Sciatic nerve (tissue), 2 donors: ENCODE data around the gene SAP130. TPM values are rescaled to one million over a fixed set of nuclear protein-coding genes. Genes with fewer than 3 reads are reported as not detected.

Experiments
- ATAC-seq: fragments of 200-7000 bp; cut with Tn5 transposase; one replicate; pipeline ENCODE4 v1.9.1; 2020; ENCODE audit warnings: mild to moderate bottlenecking, moderate library complexity
- DNase-seq: peaks from one replicate; pipeline ENCODE4 v3.0.0-alpha.2; 2020; ENCODE audit warnings: low spot score
- intact Hi-C: fragments of 100-400 bp; cut with DNase I; formaldehyde crosslinking; loops from one replicate; pipeline ENCODE4 v1.14.2; 2022
- total RNA-seq: library from RNA; stranded (reverse); fragmentation: NEBNext Ultra II Directional; extraction: Animal tissue kit (Norgen Biotek cat#: 25700); gene quantifications from one replicate; pipeline ENCODE4 v1.2.1, GENCODE V29; 2021
- donor health status: DM: no; HTN: no; CAD: no.
- donor health status: DM: no; HTN: no; CAD: no.

SAP130 gene
- total RNA-seq, 1 donor from 2014 or later = 25.9 TPM

DNA sequence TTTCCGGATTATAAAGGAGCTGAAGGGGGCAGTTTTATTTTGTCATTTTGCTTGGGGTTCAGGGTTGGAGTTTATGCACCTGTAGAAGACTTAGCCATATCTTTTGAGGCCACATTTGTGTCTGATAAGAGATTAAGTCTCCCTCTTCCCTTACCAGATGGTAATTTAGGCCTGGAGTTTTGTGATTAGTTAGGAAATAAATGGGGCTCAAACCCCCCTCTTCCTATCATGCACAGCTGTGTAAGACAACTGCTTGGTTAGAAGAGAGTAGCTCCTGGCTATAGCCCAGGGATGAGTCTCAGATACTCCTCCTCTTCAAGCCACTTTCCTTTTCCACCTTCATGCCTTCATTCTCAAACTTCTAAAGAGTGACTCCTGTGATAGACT is 802 bp upstream of the SAP130 start:
- ATAC-seq (no peak), DNase-seq (no peak)
- intact Hi-C loops = loop anchor here (10.0 kb wide), 1 partner anchor 134 kb away; no protein-coding TSS in a partner anchor

- intact Hi-C loops = loop anchor here (10.0 kb wide), 1 partner anchor 133 kb away; no protein-coding TSS in a partner anchor
- ATAC-seq (peak; percentile 98), DNase-seq (peak; percentile 100)
These were observed 520 bp downstream of the SAP130 start for GRCh38 chr2:128027278-128027800.

DNA sequence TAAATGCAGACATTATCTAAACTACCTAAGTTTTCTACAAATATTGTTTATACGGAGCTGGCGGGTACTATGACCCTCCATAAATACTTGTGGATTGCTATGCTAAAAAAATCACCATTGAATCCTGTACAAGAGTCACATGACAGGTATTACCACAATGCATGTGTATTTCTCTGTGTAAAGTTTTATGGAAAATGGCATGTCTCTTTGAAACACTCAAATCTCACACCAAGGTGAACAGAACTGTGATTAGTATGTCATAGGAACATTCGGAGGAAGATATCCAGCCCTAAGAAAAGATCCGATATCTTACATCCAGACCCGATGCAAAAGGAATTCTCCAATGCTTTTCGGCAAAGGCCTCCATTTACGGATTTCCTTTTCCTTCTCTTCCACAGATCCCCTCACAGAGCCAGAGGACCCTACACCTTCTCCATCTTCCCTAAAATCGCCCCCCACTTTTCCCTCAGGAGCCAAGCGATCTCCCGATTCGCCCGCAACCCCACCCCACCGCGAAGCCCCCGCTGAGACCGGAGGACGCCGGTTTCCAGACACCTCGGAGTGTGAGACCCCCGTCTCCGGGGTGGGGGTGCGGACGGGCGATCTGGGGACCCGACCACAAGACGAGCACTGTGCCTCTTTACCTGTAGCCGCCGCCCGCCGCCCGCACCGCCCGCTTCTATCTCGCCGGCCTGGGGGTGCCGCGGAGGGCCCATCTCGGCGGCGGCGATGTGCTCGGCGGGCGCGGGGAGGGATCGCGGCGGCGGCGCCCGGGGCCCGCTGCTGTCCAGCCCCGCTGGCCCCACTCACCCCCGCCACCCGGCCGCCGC is 1.2 kb downstream of the SAP130 start:
- ATAC-seq = no peak
- no peak for DNase-seq

GRCh38 chr2:128024816-128025215 is 3.0 kb downstream of the SAP130 start:
- ATAC-seq = no peak
- intact Hi-C loops = loop anchor here (10.0 kb wide), 1 partner anchor 130 kb away; no protein-coding TSS in a partner anchor
- no peak for DNase-seq

More for the DNA sequence above, 1.2 kb downstream of the SAP130 start:
- intact Hi-C loops = loop anchor here (10.0 kb wide), 1 partner anchor 132 kb away; no protein-coding TSS in a partner anchor

DNA sequence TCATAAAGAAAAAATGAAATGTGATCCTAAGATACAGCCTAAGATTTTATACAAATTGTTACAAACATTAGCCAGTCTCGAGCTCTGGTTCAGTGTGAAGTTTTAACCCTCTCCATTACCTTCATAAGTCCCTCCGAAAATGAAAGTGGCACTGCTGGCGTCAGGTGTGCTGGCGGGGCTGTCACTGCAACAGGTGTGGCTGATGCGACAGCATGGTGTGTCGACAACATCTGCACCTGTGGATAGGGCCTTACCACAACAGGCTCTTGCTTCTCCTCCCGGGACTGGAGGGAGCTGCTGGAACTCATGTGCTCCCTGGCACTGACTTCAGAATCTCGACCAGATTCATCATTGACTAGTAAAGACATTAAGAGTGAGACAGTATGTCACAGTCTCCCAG is 10.3 kb downstream of the SAP130 start:
- intact Hi-C loops = no loop called here
- DNase-seq (no peak), ATAC-seq (no peak)

DNA sequence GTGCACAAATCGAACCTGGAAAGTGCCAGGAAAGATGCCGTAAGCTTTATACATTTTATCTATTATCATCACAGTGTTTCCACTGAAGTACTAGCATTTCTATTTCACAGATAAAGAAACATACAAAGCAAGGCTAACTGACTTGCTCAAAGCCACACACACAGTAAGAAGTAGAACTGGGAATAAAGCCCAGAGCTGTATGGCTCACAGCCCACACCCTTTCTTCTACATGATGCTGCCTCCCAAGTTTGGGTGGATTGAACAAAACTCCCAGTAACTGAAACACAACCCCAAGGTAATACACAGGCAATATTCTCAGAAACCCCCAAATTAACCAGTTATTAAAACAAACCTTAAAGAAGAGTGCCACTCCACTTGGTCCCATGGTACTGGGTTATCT is 11.2 kb downstream of the SAP130 start:
- DNase-seq (no peak), ATAC-seq (no peak)
- intact Hi-C loops = no loop called here

DNA sequence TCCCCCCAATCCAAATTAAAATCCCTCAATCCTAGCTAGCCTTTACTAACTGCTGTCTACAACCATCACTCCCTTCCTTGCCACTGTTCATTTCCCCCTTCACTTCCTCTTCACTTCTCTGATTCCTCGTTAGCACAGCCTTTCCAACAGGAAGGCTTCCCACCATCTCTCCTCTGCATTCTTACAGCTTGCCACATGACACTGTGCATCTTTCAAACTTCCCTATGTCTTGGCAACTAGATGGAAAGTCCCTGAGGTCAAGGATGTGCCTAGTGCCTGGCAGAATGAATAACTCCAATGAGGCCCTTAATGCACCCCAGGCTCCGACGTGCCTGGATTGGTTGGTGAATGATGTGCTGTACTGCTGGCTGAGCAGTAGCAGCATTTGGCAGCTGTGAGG is 15.2 kb downstream of the SAP130 start:
- DNase-seq = no peak
- intact Hi-C loops = no loop called here
- no peak for ATAC-seq

DNA sequence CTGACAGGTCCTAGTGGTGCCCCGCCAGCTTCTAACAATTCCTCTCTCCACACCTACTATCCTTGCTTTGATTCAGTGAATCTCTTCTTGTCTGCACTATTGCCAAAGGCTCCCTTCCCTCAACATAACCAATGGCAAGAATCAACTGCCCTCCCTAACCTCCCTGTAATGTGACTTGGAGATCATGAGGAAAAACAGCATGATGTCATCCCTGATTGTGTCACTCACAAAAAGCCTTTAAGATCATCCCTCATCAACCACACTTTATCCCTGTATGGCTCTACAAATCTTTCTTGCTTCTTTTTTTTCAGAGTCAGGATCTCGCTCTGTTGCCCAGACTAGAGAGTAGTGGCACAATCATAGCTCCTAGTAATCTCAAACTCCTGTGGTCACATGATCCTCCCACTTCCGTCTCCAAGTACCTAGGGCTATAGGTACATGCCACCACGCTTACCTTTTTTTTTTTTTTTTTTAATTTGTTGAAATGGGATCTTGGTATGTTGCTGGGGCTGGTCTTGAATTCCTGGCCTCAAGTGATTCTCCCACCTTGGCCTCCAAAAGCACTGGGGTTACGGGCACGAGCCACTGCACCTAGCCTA is 19.7 kb downstream of the SAP130 start:
- DNase-seq = no peak
- ATAC-seq = no peak
- intact Hi-C loops = no loop called here

DNA sequence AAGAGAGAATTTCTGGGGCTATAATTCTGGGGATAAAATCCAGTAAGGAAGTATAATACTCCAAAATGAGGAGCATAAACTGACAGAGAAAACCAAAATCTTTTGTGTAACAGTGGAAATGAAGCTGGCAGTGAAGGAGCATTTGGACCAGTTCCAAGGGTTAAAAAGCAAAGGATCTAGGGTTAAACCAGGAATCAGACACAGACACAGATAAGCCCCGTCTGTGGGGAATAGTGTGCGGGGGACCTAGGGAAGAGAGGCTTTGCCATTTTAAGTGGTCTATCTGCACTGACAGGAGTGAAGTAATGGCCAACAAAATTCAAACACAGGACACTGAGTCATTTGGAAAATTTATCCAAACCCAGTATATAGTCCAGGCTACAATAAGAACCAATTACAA is 23.4 kb downstream of the SAP130 start:
- ATAC-seq = no peak
- intact Hi-C loops = no loop called here
- DNase-seq = no peak

GRCh38 chr2:128003463-128003862 is 24.4 kb downstream of the SAP130 start:
- intact Hi-C loops = no loop called here
- ATAC-seq (no peak), DNase-seq (no peak)

DNA sequence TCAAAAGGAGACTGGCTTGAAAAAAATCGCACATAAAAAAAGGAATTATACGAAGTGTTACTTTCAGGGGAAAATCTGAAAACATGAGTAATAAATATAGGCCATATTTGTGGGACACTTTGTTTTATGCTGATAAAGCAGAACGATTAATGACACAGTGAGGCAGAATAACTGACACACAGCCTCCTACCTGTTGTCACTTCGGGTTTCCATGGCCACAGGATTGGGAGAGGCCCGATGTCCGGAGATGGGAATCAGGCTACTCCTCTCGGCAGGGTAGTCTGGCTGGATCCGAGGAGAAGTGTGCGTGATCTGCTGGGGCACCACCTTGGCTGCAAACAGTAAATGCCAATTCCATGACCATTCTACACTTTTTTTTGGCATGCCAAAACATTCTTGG is 31.7 kb downstream of the SAP130 start:
- intact Hi-C loops = no loop called here
- no peak for DNase-seq
- ATAC-seq = no peak

DNA sequence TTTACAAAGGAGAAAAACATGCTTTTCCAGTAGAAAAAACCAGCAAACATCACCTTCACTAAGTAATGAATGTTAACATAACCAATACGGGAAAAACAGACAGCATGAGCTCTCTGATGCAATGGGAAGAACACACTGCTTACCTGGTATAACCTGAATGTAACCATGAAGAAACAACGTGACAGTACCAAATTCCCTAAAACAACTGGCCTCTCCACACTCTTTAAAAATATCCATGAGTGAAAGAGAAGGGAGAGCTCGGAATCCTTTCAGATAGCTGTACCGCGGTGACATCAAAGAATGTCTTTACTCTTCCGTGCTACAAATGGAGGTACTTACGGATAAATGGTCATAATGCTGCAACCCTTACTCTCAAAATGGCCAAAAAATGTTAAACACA is 32.1 kb downstream of the SAP130 start:
- intact Hi-C loops = no loop called here
- DNase-seq (no peak), ATAC-seq (no peak)

DNA sequence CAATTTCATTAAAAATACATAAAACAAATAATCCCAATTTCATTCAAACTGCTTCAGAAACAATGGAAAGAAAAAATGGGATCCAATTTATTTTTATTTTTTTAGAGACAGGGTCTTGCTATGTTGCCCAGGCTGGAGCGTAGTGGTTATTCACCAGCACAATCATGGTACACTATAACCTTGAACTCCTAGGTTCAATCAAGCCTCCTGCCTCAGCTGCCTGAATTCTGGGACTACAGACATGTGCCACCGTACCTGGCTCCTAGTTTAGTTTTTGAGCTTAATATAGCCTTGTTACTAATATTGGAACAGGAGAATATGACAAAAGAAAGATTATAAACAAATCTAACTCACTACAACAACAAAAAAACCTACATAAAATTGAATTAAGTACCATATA is 34.2 kb downstream of the SAP130 start:
- intact Hi-C loops = no loop called here
- DNase-seq (no peak), ATAC-seq (no peak)

DNA sequence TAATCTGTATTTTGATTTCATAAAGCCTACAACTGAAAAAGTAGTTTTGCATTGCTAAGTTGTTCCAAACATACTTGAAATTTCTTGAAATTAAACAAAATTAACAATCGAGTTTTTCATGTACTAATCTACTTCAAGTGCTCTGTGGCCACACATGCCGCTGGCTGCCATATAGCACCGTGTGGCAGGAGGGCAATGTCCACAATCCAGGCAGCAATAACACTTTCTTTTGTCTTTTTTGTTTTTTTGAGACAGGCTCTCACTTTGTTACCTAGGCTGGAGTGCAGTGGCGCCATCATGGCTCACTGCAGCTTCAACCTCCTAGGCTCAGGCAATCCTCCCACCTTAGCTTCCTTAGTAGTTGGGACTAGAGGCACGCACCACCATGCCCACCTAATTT is 36.1 kb downstream of the SAP130 start:
- intact Hi-C loops = no loop called here
- no peak for ATAC-seq

GRCh38 chr2:127986548-127987079 is 41.2 kb downstream of the SAP130 start:
- ATAC-seq = no peak
- intact Hi-C loops = no loop called here
- DNase-seq = no peak

More for the DNA sequence above, 36.1 kb downstream of the SAP130 start:
- no peak for DNase-seq

GRCh38 chr2:127985735-127986134 is 42.1 kb downstream of the SAP130 start:
- DNase-seq = no peak
- no peak for ATAC-seq
- intact Hi-C loops = no loop called here

GRCh38 chr2:127985026-127985734 is 42.7 kb downstream of the SAP130 start:
- DNase-seq = no peak
- intact Hi-C loops = no loop called here
- ATAC-seq = no peak

- DNase-seq (no peak), ATAC-seq (no peak)
- intact Hi-C loops = no loop called here
These were observed 43.3 kb downstream of the SAP130 start for GRCh38 chr2:127984551-127984950.

GRCh38 chr2:127969446-127969845 is 58.4 kb downstream of the SAP130 start:
- DNase-seq (no peak), ATAC-seq (no peak)
- intact Hi-C loops = no loop called here
